GM18505 (cell line): ENCODE results near the gene SNX25.

Source experiments
- ATAC-seq: cut with Tn5 transposase; IDR thresholded peaks from one replicate; pipeline ENCODE4 v1.9.1; 2021; ENCODE audit not compliant: unreplicated experiment
- POLR2A ChIP-seq: IDR thresholded peaks from 4 replicates; pipeline ENCODE4 v1.6.1; 2011; ENCODE audit warnings: borderline replicate concordance; ENCODE audit not compliant: insufficient read depth, insufficient read length; ENCODE audit errors: extremely low read depth

SNX25 gene

DNA sequence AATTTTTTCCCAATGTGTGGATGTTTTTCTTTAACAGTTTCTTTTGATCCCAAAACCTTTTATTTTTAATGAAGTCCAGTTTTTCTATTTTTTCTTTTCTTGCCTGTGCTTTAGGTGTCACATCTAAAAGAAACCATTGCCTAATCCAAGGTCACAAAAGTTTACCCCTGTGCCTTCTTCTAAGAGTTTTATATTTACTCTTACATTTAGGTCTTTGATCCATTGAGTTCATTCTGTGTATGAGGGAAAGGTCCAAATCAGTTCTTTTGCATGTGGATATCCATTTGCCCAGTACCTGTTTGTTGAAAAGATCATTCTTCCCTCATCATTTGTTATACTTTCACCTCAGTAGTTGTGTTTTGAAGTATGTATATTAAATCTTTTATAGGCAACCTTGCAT, 173.4 kb downstream of the SNX25 start:
- no peak for TF ChIP-seq POLR2A
- no peak for ATAC-seq

DNA sequence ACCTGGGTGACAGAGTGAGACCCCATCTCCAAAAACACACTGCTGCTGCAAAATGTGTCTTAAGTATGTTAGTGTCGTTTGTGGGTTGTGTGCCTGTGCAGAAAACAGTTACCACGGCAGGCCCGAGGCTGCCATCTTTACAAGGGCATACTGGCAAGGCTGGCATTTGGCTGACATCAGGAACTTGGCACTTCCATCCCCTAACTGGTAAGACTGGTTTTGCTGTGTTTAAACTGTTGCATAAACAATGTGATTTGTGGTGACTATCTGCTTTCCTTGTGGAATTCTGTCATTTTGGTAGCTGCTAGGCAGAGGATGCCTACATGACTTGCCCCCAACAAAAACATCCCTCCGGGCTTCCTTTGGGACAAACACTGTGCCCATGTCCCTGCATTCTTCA, 174.1 kb downstream of the SNX25 start:
- no peak for ATAC-seq
- TF ChIP-seq POLR2A = no peak

DNA sequence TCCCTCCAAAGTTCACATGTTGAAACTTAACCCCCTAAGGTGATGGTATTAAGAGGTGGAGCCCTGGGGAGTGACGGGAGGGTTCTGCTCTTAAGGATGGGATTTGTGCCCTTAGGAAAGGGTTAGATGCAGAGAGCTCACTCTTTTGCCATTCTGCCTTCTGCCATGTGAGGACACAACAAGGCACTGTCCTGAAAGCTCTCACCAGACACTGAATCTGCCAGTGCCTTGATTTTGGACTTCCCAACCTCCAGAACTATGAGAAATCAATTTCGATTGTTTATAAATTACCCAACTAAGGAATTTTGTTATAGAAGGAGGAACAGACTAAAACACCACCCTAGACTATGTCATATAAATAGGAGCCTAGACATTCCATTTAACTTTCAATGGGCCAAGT, 174.7 kb downstream of the SNX25 start:
- ATAC-seq = no peak
- no peak for TF ChIP-seq POLR2A

DNA sequence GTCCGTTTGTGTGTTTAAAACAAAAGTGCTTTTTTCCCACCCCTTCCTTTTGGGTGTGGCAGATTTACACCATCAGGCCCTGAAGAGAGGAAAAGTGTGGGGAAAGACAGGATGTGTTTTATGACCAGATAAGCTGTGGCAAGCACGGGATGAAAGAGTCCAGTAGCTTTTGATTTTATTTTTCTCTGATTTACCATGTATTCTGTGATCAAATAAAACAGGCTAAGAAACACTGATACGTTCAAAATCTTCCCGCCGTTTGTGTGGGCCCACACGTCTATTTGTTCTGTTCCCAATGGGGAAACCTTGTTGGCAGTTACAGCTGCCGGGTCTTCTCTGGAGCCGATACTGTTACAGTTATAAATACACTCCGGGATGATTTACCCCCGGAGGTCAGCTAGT, 175.5 kb downstream of the SNX25 start:
- no peak for TF ChIP-seq POLR2A
- no peak for ATAC-seq

DNA sequence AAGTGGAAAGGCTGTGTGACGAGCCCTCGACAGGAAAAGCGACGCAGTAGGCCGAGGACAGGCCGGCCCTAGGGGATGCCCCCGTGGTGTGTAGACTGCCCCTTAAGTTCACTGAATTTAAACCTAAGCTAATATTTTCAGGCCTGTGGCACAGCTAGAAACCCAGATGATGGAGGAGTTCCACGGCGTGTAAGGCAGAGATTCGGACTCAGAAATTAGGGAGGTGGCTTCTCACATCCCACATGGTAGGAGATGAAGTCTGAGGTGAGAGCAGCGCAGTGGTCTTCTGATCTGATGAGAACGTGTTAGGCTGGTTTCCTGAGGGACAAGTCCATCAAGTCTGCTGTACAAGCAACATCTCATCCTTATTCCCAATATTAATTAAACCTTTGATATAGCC, 178.6 kb downstream of the SNX25 start:
- TF ChIP-seq POLR2A = no peak
- ATAC-seq = no peak

DNA sequence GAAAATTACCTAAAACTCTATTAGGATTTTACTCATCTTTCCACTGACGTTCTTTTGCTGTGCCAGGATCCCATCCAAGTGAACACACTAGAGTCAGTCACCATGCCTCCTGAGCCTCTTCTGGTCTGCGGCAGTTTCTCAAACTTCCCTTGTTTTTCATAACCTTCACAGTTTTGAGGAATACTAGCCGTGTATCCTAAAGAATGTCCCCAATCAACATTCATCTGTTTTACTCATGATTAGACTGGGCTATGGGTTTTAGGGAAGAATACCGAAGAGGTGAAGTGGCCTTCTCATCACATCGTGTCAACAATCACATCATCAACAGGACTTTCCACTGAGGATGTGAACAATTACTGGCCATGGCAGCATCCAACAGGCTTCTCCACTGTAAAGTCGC, 181.5 kb downstream of the SNX25 start:
- no peak for TF ChIP-seq POLR2A
- ATAC-seq = no peak

DNA sequence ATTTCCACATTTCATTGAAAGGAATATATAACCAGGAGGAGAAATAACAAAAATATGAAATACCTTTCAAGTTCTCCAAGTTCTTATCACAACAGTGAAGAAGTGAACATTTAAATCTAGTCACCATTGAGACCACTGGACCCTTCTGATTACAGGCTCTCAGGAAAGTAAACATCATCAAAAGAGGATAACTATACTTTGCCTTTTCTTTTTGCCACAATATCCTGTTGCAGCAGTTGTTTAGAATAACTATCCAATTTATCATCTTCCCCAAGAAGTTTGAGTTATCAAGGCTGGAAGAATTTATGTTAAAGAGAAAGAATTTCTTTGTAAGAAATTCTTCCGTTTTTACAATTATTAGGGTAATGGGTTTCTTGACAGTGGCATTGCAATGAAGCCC, 182.8 kb downstream of the SNX25 start:
- ATAC-seq = no peak
- no peak for TF ChIP-seq POLR2A

DNA sequence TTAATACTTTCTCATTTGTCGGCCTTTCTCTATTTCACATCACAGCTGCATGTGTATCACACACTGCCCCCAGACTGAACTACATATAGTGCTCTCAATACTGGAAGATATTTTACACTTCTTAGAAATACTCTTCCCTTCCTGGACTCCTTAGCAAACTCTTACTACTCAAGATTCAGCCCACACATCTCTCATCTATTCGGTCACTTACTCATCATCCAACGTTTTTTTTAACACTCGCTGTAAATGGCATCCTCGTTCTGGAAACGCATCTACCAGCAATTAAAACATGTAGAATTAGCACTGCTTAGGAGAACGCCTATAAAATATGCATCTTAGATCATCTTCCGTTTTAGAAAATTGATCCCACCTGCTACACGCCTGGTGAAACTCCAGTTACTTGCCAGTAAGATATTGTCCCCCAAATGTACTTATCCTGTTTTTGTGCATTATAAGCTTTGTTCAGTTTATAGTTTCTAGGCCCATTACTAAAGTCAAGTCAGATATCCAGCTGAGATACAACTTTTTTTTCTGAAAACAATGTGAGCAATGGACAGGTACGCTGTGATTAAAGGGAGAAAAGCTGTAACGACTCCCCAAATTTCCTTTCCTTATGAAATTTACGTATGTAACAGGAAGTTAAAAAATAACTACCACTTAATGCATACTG, 185.3 kb downstream of the SNX25 start:
- ATAC-seq = no peak
- no peak for TF ChIP-seq POLR2A

DNA sequence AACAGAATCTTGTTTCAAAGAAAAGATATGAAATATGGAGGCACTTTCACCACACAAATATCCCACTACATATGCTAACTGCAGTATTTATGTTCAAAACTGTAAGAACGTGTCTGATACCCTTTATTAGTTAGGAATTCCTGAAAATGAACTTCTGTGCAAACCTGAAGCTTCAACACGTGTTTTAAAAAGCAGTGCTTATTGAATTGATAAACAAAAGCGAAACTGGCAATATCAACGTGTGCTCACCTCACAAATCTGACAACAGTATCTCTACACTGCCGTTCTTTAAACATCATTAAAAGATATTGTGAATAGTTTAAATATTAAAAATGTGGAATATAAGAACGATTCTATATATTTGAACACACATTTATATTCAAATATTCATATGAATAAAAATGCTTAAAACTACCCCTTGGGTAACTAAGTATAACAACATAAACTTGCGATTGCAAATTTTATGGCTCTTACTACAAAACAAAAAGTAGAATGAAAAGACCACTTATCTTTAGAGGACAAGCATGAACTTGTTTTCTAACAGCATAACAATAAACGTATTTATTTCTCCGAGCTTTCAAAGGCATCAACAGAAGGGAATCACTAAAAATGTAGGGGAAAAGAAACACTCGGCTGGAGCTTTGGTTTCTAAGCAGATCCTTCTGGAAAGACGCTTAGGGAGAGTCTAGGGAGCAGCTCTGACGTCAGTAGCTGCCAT, 186.0 kb downstream of the SNX25 start, which contains the start of gene LRP2BP:
LRP2BP (minus strand) TSS at position 687 of the 718 bp plus-strand sequence. CDS start 17,738 bp downstream, outside the sequence.
- ATAC-seq = no peak
- TF ChIP-seq POLR2A = no peak

DNA sequence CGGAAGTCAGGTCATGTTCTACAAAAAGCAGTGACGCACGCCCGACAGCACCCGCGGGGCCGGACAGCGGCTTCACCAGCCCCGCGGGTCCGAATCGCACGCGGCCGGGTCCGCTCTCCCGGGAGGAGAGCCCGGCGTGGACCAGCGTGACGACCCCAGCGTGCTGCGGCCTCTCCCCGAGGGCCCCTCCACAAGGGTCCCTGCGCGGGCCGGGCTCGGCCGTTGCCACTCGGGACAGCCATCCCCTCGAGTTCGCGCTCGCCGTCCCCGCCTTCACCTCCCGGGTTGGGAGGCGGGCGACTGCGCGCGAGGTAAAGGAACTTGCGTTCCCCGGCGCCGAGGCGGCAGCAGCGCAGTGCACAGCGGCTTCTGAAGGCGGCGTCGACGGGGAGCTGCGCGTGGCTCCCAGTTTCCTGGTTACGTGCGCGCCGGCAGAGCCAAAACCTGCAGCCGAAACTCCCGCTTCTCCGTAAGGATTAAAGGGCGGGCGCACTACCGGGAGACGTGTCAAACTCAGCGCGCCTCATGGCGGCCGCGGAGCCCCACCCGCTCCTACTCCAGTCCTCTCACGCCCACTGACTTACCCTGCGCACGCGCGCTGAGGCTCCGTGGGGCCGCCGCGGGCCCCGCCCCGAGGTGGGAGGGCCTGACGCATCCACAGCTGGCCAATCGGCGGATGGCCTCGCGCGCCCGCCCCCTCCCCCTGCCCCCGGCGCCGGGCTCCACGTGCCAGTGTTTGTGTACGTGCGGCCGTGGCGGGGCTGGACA, 186.7 kb downstream of the SNX25 start:
- ATAC-seq = peak; percentile 77
- TF ChIP-seq POLR2A = peak; percentile 70

DNA sequence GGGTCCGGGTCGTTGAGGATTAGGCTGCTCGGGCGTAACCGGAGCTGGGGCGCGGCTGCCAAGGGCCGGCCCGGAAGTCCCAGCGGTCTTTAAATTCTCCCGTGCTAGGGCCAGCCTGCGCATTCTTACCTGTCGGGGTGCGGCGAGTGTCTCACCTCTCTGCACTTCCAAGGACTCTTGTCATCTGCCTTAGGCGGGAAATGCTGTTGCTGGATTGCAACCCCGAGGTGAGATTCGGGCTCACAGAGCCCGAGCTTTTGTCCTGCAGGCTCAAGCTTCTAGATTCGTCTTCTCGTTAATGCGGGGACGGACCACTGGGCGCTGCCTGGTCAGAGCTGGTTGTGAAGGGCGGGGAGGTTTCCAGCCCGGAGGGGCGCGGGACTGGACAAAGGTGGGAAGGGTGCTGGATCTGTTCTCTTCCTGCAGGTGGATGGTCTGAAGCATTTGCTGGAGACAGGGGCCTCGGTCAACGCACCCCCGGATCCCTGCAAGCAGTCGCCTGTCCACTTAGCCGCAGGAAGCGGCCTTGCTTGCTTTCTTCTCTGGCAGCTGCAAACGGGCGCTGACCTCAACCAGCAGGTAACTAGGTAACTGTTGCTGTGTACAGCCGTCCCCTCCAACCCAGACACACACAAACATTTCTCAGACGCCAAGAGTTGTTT, 187.5 kb downstream of the SNX25 start, which contains the start of gene ANKRD37:
ANKRD37 (plus strand) TSS at position 118 of the 662 bp plus-strand sequence; CDS start at position 201, 83 bp downstream.
- TF ChIP-seq POLR2A = peak; percentile 82
- ATAC-seq = peak; percentile 8

DNA sequence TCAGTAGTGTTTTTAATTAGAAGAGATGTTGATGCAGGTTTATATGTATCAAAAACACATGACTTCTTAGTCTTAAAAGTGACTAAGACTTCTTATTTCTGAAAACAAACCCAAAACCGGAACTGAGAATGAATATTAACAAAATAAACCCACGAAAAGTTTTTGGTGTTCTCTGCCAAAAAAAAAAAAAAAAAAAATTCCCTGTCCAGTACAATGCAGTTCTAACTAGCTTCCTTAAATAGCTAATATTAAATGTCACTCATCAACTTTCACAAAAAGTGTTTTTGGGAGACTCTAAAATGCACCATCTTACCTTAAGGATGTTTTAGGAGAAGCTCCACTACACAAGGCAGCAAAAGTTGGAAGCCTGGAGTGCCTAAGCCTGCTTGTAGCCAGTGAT, 189.2 kb downstream of the SNX25 start:
- no peak for ATAC-seq
- TF ChIP-seq POLR2A = peak; percentile 25

DNA sequence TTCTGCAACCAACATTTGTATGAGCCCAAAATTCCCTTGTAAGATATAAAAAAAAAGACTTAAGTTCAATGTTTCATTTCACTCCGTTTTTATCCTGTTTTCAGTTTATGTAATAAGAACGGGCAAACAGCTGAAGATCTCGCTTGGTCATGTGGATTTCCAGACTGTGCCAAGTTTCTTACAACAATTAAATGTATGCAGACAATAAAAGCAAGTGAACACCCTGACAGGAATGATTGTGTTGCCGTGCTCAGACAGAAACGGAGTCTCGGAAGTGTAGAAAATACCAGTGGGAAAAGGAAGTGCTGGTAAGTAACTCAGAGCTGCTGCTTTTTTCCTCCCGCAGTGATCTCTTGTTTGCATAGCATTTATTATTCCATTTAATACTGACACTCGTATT, 190.1 kb downstream of the SNX25 start:
- ATAC-seq = no peak
- no peak for TF ChIP-seq POLR2A
